Stimulated activated CD4-positive, alpha-beta T cell treated with anti-CD3 and anti-CD28 coated beads, TNF-alpha, amount 100 ng/mL, for 24 hours (primary cell): Measurements from ENCODE around the gene CLIP4.

ENCODE experiments used
- DNase-seq, 3 experiments: peaks; one replicate each; pipeline ENCODE4 v3.0.0-alpha.2; 2020; ENCODE audit warnings: low read depth in 3 of 3

CLIP4 gene

GRCh38 chr2:29191817-29192216 is 76.6 kb downstream of the CLIP4 start:
- DNase-seq = no peak

- no peak for DNase-seq
These were observed 77.3 kb downstream of the CLIP4 start for GRCh38 chr2:29192526-29192925.

- DNase-seq = no peak
These were observed 77.9 kb downstream of the CLIP4 start for GRCh38 chr2:29193111-29193510.

GRCh38 chr2:29193681-29194080 is 78.5 kb downstream of the CLIP4 start:
- DNase-seq = no peak

- no peak for DNase-seq
These were observed 80.6 kb downstream of the CLIP4 start for GRCh38 chr2:29195796-29196195.

- DNase-seq = peak; percentile 53 to 73 (median 71)
These were observed 81.9 kb downstream of the CLIP4 start for GRCh38 chr2:29196792-29197788.

- no peak for DNase-seq
These were observed 86.8 kb downstream of the CLIP4 start for GRCh38 chr2:29201979-29202378.

GRCh38 chr2:29202819-29203495 is 87.7 kb downstream of the CLIP4 start:
- DNase-seq = no peak

- no peak for DNase-seq
These were observed 91.7 kb downstream of the CLIP4 start for GRCh38 chr2:29206941-29207340.

GRCh38 chr2:29207352-29208148 is 92.3 kb downstream of the CLIP4 start:
- no peak for DNase-seq

- no peak for DNase-seq
These were observed 94.3 kb downstream of the CLIP4 start for GRCh38 chr2:29209551-29209950.

- no peak for DNase-seq
These were observed 96.8 kb downstream of the CLIP4 start for GRCh38 chr2:29212009-29212408.

GRCh38 chr2:29213888-29214291 is 98.7 kb downstream of the CLIP4 start:
- DNase-seq = no peak

GRCh38 chr2:29215073-29215472 is 99.9 kb downstream of the CLIP4 start:
- DNase-seq = no peak

GRCh38 chr2:29215739-29216608 is 100.8 kb downstream of the CLIP4 start:
- no peak for DNase-seq

- no peak for DNase-seq
These were observed 101.3 kb downstream of the CLIP4 start for GRCh38 chr2:29216609-29216909.

GRCh38 chr2:29218071-29218470 is 102.9 kb downstream of the CLIP4 start:
- no peak for DNase-seq

- DNase-seq = no peak
These were observed 103.4 kb downstream of the CLIP4 start for GRCh38 chr2:29218550-29219125.

GRCh38 chr2:29219374-29219773 is 104.2 kb downstream of the CLIP4 start:
- no peak for DNase-seq

GRCh38 chr2:29220506-29221270 is 105.5 kb downstream of the CLIP4 start:
- no peak for DNase-seq
